SW 1271 (cell line): ENCODE results near the gene PLEKHG5.
A peak's percentile ranks its signal among the peaks of the same experiment; 100 is the strongest.
"Not testable (repeated sequence)": the region's sequence is repeated elsewhere in the genome, so short reads cannot be mapped to it uniquely, and the experiment has no call there.

Source experiments
- DNase-seq, 2 experiments: peaks; one replicate each; lab custom pipeline; 2025; lab: John Stamatoyannopoulos, UW

The PLEKHG5 gene

GRCh38 chr1:6495540-6496364 is 4.3 kb upstream of the PLEKHG5 start:
- DNase-seq: no peak

- DNase-seq: no peak
Observed at GRCh38 chr1:6495041-6495441, 3.6 kb upstream of the PLEKHG5 start.

- DNase-seq: no peak
Observed at GRCh38 chr1:6494627-6495026, 3.2 kb upstream of the PLEKHG5 start.

GRCh38 chr1:6493834-6494223 is 2.4 kb upstream of the PLEKHG5 start:
- DNase-seq: not testable (repeated sequence)

GRCh38 chr1:6491966-6492365 is 499 bp upstream of the PLEKHG5 start:
- DNase-seq: no peak

GRCh38 chr1:6491081-6491449 is 402 bp downstream of the PLEKHG5 start:
- DNase-seq: peak in 1 of 2 experiments; percentile 38

- peak in 1 of 2 experiments; percentile 36 for DNase-seq
Observed at GRCh38 chr1:6490181-6491080, 1.0 kb downstream of the PLEKHG5 start.

GRCh38 chr1:6489799-6490180 is 1.7 kb downstream of the PLEKHG5 start:
- DNase-seq: peak in 1 of 2 experiments; percentile 51

- no peak for DNase-seq
Observed at GRCh38 chr1:6489383-6489765, 2.1 kb downstream of the PLEKHG5 start.

- DNase-seq: no peak
Observed at GRCh38 chr1:6488602-6489382, 2.7 kb downstream of the PLEKHG5 start.

GRCh38 chr1:6487804-6488484 is 3.5 kb downstream of the PLEKHG5 start:
- DNase-seq: no peak

GRCh38 chr1:6486433-6487011 is 4.9 kb downstream of the PLEKHG5 start:
- DNase-seq: peak; percentile 33 to 69

- DNase-seq: no peak
Observed at GRCh38 chr1:6485168-6486101, 6.0 kb downstream of the PLEKHG5 start.

- DNase-seq: no peak
Observed at GRCh38 chr1:6484826-6485167, 6.7 kb downstream of the PLEKHG5 start.

- no peak for DNase-seq
Observed at GRCh38 chr1:6483761-6484117, 7.7 kb downstream of the PLEKHG5 start.

GRCh38 chr1:6483017-6483760 is 8.3 kb downstream of the PLEKHG5 start:
- DNase-seq: no peak

GRCh38 chr1:6481820-6482219 is 9.6 kb downstream of the PLEKHG5 start:
- no peak for DNase-seq

- DNase-seq: no peak
Observed at GRCh38 chr1:6477039-6477820, 14.2 kb downstream of the PLEKHG5 start.

GRCh38 chr1:6476483-6476882 is 15.0 kb downstream of the PLEKHG5 start:
- DNase-seq: no peak
